AG09319 (cell line): ENCODE measurements around the gene SETBP1.

Experiments used
- DNase-seq: peaks from one replicate; pipeline ENCODE4 v3.0.0-alpha.2; 2010; ENCODE audit warnings: low read depth; ENCODE audit errors: extremely low read depth
- TF ChIP-seq, protein P1 (sequence below): IDR thresholded peaks from 2 replicates; pipeline ENCODE4 v1.5.1; 2011; ENCODE audit warnings: low read depth, mild to moderate bottlenecking, inconsistent platforms, low read length, moderate library complexity

The SETBP1 gene

GRCh38 chr18:44731530-44732237 is 51.0 kb downstream of the SETBP1 start:
- TF ChIP-seq, protein P1, sequence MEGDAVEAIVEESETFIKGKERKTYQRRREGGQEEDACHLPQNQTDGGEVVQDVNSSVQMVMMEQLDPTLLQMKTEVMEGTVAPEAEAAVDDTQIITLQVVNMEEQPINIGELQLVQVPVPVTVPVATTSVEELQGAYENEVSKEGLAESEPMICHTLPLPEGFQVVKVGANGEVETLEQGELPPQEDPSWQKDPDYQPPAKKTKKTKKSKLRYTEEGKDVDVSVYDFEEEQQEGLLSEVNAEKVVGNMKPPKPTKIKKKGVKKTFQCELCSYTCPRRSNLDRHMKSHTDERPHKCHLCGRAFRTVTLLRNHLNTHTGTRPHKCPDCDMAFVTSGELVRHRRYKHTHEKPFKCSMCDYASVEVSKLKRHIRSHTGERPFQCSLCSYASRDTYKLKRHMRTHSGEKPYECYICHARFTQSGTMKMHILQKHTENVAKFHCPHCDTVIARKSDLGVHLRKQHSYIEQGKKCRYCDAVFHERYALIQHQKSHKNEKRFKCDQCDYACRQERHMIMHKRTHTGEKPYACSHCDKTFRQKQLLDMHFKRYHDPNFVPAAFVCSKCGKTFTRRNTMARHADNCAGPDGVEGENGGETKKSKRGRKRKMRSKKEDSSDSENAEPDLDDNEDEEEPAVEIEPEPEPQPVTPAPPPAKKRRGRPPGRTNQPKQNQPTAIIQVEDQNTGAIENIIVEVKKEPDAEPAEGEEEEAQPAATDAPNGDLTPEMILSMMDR, result no peak
- no peak for DNase-seq

DNA sequence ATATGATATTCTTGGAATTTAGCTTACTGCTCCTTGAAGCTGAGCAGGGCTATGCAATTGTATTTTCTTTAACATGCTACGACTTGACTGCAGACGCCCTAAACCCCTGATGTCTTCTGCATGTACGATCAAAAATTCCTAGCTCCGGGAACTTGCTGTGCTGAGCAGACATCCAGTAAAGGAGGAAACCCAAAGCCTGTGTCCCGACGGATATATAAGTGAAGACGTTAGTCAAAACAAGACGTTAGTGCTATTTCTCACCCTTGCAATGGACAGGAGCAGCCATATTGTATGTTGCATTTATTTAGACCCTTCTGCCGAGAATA is 51.5 kb downstream of the SETBP1 start:
- TF ChIP-seq, protein P1, result no peak
- DNase-seq, result no peak

GRCh38 chr18:44732599-44732998 is 51.9 kb downstream of the SETBP1 start:
- TF ChIP-seq, protein P1, result no peak
- DNase-seq, result no peak

- TF ChIP-seq, protein P1, result no peak
- peak; percentile 48 for DNase-seq
These were observed 52.5 kb downstream of the SETBP1 start for GRCh38 chr18:44733069-44733753.

DNA sequence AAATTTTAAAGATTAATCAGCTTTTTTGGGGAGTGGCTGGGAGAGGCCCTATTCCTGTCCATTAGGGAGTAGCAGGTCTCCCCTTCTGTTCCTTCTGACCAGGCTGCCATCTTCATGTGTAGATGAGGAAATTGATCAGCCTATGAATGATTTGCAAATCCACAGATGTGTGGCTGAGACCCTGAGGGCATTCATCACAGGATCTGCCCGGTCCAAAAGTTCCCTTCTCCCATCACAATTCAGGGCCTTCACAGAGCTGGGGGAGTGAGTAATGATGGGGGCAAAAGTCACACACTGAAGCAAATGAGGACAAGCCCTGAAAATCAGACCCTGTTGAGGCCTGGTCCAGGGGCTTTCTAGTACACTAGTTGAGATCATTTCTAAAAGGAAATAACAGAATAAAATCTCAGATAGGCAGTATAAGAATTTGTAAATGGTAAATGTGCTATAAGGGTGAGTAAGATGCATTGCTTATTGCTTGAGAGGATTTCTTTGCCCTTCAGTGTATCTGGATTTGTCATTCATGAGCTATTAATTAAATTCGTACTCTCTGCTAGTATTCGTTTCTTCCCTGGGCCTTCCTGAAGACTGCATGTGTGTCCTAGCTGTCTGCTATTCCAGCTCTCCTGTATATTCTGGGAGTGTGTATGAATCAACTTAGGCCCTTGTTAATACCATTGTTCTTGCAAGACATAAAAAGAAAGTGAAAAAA is 53.2 kb downstream of the SETBP1 start:
- DNase-seq, result no peak
- TF ChIP-seq, protein P1, result no peak

DNA sequence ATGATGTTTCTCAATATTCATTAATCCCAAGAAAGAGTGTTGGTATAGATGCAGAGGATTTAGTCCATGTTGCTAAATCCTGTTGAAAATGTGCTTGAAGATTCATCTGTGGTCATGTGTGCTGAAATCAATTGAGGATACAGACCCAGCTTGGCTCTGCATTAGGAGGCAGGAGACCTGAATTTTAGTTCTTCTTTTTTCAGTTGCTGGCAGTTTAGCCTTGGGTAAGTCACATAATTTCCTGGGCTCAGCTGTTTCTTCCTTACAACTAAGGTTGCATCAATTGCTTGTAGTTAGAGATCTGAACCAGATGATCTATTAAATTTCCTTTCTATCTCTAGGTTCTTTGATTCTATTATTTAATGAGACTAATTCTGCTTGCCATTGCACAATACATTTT is 54.4 kb downstream of the SETBP1 start:
- no peak for DNase-seq
- TF ChIP-seq, protein P1, result no peak
